Neural progenitor cell (in vitro differentiated cells): ENCODE results near the gene SDR39U1. TPM values are rescaled to one million over a fixed set of nuclear protein-coding genes. Genes with fewer than 3 reads are reported as not detected.

Experiments used
- DNase-seq: peaks from one replicate; pipeline ENCODE4 v3.0.0-alpha.2; 2016; ENCODE audit warnings: low spot score
- H2AFZ ChIP-seq: fragments of 200-600 bp; sonication (generic); replicated peaks from 2 replicates; pipeline ENCODE4 v1.6.1; 2016; ENCODE audit warnings: antibody characterized with exemption
- H3F3A ChIP-seq: fragments of 200-600 bp; sonication (generic); 2 replicates; pipeline ENCODE4 v1.6.1; 2016; ENCODE audit warnings: antibody characterized with exemption, low read depth
- H3K27ac ChIP-seq: fragments of 200-600 bp; sonication (generic); 2 replicates; pipeline ENCODE4 v1.5.1; 2016; ENCODE audit warnings: mild to moderate bottlenecking
- H3K27me3 ChIP-seq: fragments of 200-600 bp; sonication (generic); 2 replicates; pipeline ENCODE4 v1.6.1; 2016; ENCODE audit warnings: mild to moderate bottlenecking, moderate library complexity
- H3K36me3 ChIP-seq: fragments of 200-600 bp; sonication (generic); 2 replicates; pipeline ENCODE4 v1.5.1; 2016
- H3K4me1 ChIP-seq: fragments of 200-600 bp; sonication (generic); 2 replicates; pipeline ENCODE4 v1.6.1; 2016; ENCODE audit warnings: mixed run types
- H3K4me2 ChIP-seq: fragments of 200-600 bp; sonication (generic); 2 replicates; pipeline ENCODE4 v1.6.1; 2016
- H3K4me3 ChIP-seq: fragments of 200-600 bp; sonication (generic); 2 replicates; pipeline ENCODE4 v1.5.1; 2016
- H3K79me2 ChIP-seq: fragments of 200-600 bp; sonication (generic); 2 replicates; pipeline ENCODE4 v1.6.1; 2016; ENCODE audit warnings: low read depth
- H3K9ac ChIP-seq: fragments of 200-600 bp; sonication (generic); 2 replicates; pipeline ENCODE4 v1.6.1; 2016
- H3K9me3 ChIP-seq: fragments of 200-600 bp; sonication (generic); 2 replicates; pipeline ENCODE4 v1.5.1; 2016; ENCODE audit warnings: low read depth
- H4K20me1 ChIP-seq: fragments of 200-600 bp; sonication (generic); 2 replicates; pipeline ENCODE4 v1.6.1; 2016; ENCODE audit warnings: low read depth
- H3K27ac Mint-ChIP-seq: 3 replicates; pipeline ENCODE4 v1.8.0; 2021; ENCODE audit warnings: mixed read lengths
- H3K27me3 Mint-ChIP-seq: 2 replicates; pipeline ENCODE4 v1.8.0; 2022; ENCODE audit warnings: low read depth, mild to moderate bottlenecking, inconsistent platforms, moderate library complexity, mixed read lengths; ENCODE audit not compliant: insufficient read depth
- H3K36me3 Mint-ChIP-seq: 3 replicates; pipeline ENCODE4 v1.8.0; 2021; ENCODE audit warnings: mixed read lengths
- H3K4me1 Mint-ChIP-seq: 3 replicates; pipeline ENCODE4 v1.8.0; 2021; ENCODE audit warnings: mixed read lengths
- H3K4me3 Mint-ChIP-seq: 3 replicates; pipeline ENCODE4 v1.8.0; 2021; ENCODE audit warnings: mild to moderate bottlenecking, moderate library complexity, mixed read lengths
- H3K9me3 Mint-ChIP-seq: 3 replicates; pipeline ENCODE4 v1.8.0; 2020; ENCODE audit warnings: mixed read lengths
- EZH2 ChIP-seq: fragments of 200-600 bp; sonication (generic); IDR thresholded peaks from 2 replicates; pipeline ENCODE4 v1.6.1; 2017; ENCODE audit warnings: antibody characterized with exemption, mild to moderate bottlenecking, moderate library complexity
- EZH2phosphoT487 ChIP-seq: fragments of 200-600 bp; sonication (generic); IDR thresholded peaks from 2 replicates; pipeline ENCODE4 v1.6.1; 2017; ENCODE audit warnings: antibody characterized with exemption
- total RNA-seq: library from RNA; depleted of rRNA; stranded (reverse); fragments of >200 nt; gene quantifications from 2 replicates; pipeline ENCODE4 v1.2.3, GENCODE V29; 2015; ENCODE audit warnings: low replicate concordance
- TF ChIP-seq, protein P1 (sequence below): fragments of 200-600 bp; sonication (generic); IDR thresholded peaks from 2 replicates; pipeline ENCODE4 v1.5.1; 2017; ENCODE audit warnings: antibody characterized with exemption, mild to moderate bottlenecking

SDR39U1 gene
- total RNA-seq, 1 donor from 2014 or later, result 19.0 TPM

DNA sequence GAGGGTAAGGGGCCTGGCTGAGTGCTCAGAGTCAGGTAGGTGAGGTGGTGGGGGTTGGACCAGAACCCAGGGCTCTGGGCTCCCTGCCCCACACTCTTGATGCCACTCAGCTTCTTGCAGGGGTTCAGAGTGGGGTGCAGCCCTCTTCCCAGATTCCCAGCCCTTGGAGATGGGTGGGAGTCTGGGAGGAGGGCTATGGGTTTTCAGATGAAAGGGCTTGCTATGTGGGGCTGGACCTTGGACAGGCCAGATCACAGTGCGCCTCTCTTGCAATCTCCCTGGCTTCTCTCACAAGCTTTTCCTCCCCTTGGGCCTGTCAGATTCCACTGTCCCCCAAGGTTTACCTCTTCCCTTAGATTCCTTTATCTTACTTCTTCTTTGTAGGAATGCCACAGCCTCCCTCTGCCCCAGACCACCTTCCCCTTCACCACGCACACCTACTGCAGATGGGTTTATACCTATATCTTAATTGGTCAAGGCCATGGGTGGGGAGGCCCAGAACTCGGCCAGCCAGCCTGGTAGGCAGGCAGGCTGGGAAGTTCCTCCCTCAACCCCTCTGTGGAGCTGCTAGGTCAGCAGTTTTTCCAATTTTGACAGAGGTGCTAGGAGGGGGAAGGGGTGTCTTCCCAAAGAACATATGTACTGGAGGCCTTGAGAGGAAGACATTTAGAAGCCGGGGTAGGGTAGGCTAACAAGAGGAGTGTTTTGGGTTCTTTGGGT lies 42.4 kb downstream of the SDR39U1 start:
- H3K4me3 Mint-ChIP-seq, result peak overlapping the region; percentile 88
- no peak for DNase-seq
- no peak overlapping the region for H3K27ac ChIP-seq
- H3K4me1 ChIP-seq, result peaks cover 54% of the 10 kb centered on the region
- no peak overlapping the region for H3K9ac ChIP-seq
- H3K9me3 Mint-ChIP-seq, result no peaks in the 10 kb centered on the region
- H3K4me2 ChIP-seq, result peak overlapping the region; percentile 83
- H3K79me2 ChIP-seq, result peaks cover 30% of the 10 kb centered on the region
- H3K4me1 Mint-ChIP-seq, result peaks cover 39% of the 10 kb centered on the region
- H3K27ac Mint-ChIP-seq, result no peak overlapping the region
- no peaks in the 10 kb centered on the region for H4K20me1 ChIP-seq
- peaks cover 9% of the 10 kb centered on the region for H3F3A ChIP-seq
- peaks cover 4% of the 10 kb centered on the region for H3K27me3 Mint-ChIP-seq
- TF ChIP-seq, protein P1, sequence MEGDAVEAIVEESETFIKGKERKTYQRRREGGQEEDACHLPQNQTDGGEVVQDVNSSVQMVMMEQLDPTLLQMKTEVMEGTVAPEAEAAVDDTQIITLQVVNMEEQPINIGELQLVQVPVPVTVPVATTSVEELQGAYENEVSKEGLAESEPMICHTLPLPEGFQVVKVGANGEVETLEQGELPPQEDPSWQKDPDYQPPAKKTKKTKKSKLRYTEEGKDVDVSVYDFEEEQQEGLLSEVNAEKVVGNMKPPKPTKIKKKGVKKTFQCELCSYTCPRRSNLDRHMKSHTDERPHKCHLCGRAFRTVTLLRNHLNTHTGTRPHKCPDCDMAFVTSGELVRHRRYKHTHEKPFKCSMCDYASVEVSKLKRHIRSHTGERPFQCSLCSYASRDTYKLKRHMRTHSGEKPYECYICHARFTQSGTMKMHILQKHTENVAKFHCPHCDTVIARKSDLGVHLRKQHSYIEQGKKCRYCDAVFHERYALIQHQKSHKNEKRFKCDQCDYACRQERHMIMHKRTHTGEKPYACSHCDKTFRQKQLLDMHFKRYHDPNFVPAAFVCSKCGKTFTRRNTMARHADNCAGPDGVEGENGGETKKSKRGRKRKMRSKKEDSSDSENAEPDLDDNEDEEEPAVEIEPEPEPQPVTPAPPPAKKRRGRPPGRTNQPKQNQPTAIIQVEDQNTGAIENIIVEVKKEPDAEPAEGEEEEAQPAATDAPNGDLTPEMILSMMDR, result no peak
- TF ChIP-seq EZH2 (no peak), EZH2phosphoT487 (no peak)
- no peaks in the 10 kb centered on the region for H3K27me3 ChIP-seq
- peak overlapping the region; percentile 58 for H3K4me3 ChIP-seq
- no peaks in the 10 kb centered on the region for H3K9me3 ChIP-seq
- H2AFZ ChIP-seq, result no peak overlapping the region
- H3K36me3 ChIP-seq, result no peaks in the 10 kb centered on the region
- no peaks in the 10 kb centered on the region for H3K36me3 Mint-ChIP-seq

GRCh38 chr14:24399447-24399822 lies 43.1 kb downstream of the SDR39U1 start:
- peaks cover 9% of the 10 kb centered on the region for H3F3A ChIP-seq
- Mint-ChIP-seq H3K36me3 (no peaks in the 10 kb centered on the region), H3K4me1 (peaks cover 36% of the 10 kb centered on the region), H3K27ac (peak overlapping the region; percentile 86), H3K9me3 (no peaks in the 10 kb centered on the region), H3K27me3 (peaks cover 4% of the 10 kb centered on the region), H3K4me3 (peak overlapping the region; percentile 88)
- H3K4me3 ChIP-seq, result peak overlapping the region; percentile 58
- no peak for DNase-seq
- peaks cover 51% of the 10 kb centered on the region for H3K4me1 ChIP-seq
- H2AFZ ChIP-seq, result peak overlapping the region; percentile 52
- H3K36me3 ChIP-seq, result no peaks in the 10 kb centered on the region
- peak overlapping the region; percentile 83 for H3K4me2 ChIP-seq
- H3K27ac ChIP-seq, result no peak overlapping the region
- H3K79me2 ChIP-seq, result peaks cover 23% of the 10 kb centered on the region
- H4K20me1 ChIP-seq, result no peaks in the 10 kb centered on the region
- no peaks in the 10 kb centered on the region for H3K9me3 ChIP-seq
- TF ChIP-seq EZH2, result no peak
- no peak for TF ChIP-seq EZH2phosphoT487
- TF ChIP-seq, protein P1, result no peak
- no peaks in the 10 kb centered on the region for H3K27me3 ChIP-seq
- no peak overlapping the region for H3K9ac ChIP-seq

GRCh38 chr14:24398653-24399446 lies 43.7 kb downstream of the SDR39U1 start, which contains the start of gene NYNRIN:
Gene NYNRIN (plus strand): TSS chr14:24399003. CDS start chr14:24399247, 244 bp downstream.
- peak within 1 kb of the TSS; percentile 52 for H2AFZ ChIP-seq
- H3K4me3 ChIP-seq, result peak within 1 kb of the TSS; percentile 58
- no peaks in the 10 kb centered on the region for H3K9me3 Mint-ChIP-seq
- peaks cover 45% of the 10 kb centered on the region for H3K4me1 ChIP-seq
- peak within 1 kb of the TSS; percentile 86 for H3K27ac Mint-ChIP-seq
- no peaks in the 10 kb centered on the region for H3K27me3 ChIP-seq
- TF ChIP-seq, protein P1, result no peak
- TF ChIP-seq EZH2 (no peak), EZH2phosphoT487 (no peak)
- no peaks in the 10 kb centered on the region for H3K36me3 Mint-ChIP-seq
- no peak within 1 kb of the TSS for H3K27ac ChIP-seq
- no peak within 1 kb of the TSS for H3K9ac ChIP-seq
- H3K36me3 ChIP-seq, result no peaks in the 10 kb centered on the region
- H4K20me1 ChIP-seq, result no peaks in the 10 kb centered on the region
- H3K27me3 Mint-ChIP-seq, result peaks cover 4% of the 10 kb centered on the region
- peak within 1 kb of the TSS; percentile 88 for H3K4me3 Mint-ChIP-seq
- H3F3A ChIP-seq, result peaks cover 9% of the 10 kb centered on the region
- peaks cover 22% of the 10 kb centered on the region for H3K79me2 ChIP-seq
- peaks cover 33% of the 10 kb centered on the region for H3K4me1 Mint-ChIP-seq
- H3K4me2 ChIP-seq, result peak within 1 kb of the TSS; percentile 83
- H3K9me3 ChIP-seq, result no peaks in the 10 kb centered on the region
- peak; percentile 84 for DNase-seq
